22Rv1 (cell line): ENCODE results near the gene C22orf39.

Experiments used
- CTCF ChIP-seq: fragments of 450-650 bp; IDR thresholded peaks from 2 replicates; pipeline ENCODE4 v1.5.1; 2017; ENCODE audit warnings: mild to moderate bottlenecking
- ZFX ChIP-seq: fragments of 450-650 bp; IDR thresholded peaks from 2 replicates; pipeline ENCODE4 v1.6.1; 2017; ENCODE audit warnings: antibody characterized with exemption, borderline replicate concordance

- TF ChIP-seq CTCF (no peak), ZFX (no peak)
Measured at GRCh38 chr22:19424186-19424500, 23.4 kb downstream of the C22orf39 start.
